ENCODE results near the gene FAM240A. TPM values are rescaled to one million over a fixed set of nuclear protein-coding genes. Genes with fewer than 3 reads are reported as not detected.

FAM240A gene
- total and polyA plus RNA-seq, 2 donors (not counting 1 experiment from before 2014, with no cell fraction given) = not detected

- DNase-seq = no peak
- TF ChIP-seq, protein P1, sequence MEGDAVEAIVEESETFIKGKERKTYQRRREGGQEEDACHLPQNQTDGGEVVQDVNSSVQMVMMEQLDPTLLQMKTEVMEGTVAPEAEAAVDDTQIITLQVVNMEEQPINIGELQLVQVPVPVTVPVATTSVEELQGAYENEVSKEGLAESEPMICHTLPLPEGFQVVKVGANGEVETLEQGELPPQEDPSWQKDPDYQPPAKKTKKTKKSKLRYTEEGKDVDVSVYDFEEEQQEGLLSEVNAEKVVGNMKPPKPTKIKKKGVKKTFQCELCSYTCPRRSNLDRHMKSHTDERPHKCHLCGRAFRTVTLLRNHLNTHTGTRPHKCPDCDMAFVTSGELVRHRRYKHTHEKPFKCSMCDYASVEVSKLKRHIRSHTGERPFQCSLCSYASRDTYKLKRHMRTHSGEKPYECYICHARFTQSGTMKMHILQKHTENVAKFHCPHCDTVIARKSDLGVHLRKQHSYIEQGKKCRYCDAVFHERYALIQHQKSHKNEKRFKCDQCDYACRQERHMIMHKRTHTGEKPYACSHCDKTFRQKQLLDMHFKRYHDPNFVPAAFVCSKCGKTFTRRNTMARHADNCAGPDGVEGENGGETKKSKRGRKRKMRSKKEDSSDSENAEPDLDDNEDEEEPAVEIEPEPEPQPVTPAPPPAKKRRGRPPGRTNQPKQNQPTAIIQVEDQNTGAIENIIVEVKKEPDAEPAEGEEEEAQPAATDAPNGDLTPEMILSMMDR (IDR thresholded peaks at IDR 0.05) = no peak
- no peak for TF ChIP-seq EZH2 (IDR thresholded peaks at IDR 0.05; ENCODE audit: borderline replicate concordance, insufficient read depth, low read depth, low read length, poor library complexity, severe bottlenecking)
- Mint-ChIP-seq H3K4me1 (peaks cover 9% of the 10 kb centered on the region), H3K27me3 (peaks cover 16% of the 10 kb centered on the region), H3K27ac (no peak overlapping the region), H3K9me3 (ENCODE audit: insufficient read depth) (no peaks in the 10 kb centered on the region), H3K4me3 (no peak overlapping the region)
- POLR2A ChIA-PET = no interaction called here
- intact Hi-C loops (cut with micrococcal nuclease) = no loop called here
- Histone ChIP-seq H3K79me2 (ENCODE audit: control insufficient read depth, insufficient read depth, low read length) (no peaks in the 10 kb centered on the region), H3K27ac (ENCODE audit: low read length in 2 of 2) (no peak overlapping the region), H3K9me3 (ENCODE audit: control extremely low read depth in 1 of 3, control insufficient read depth in 2 of 3, insufficient read depth in 1 of 3, low read length in 2 of 3) (no peaks in the 10 kb centered on the region), H3K4me1 (ENCODE audit: control insufficient read depth in 2 of 2, insufficient read depth in 2 of 2, low read length in 2 of 2) (peaks cover 0 to 4% of the 10 kb centered on the region in 2 donors), H3K36me3 (replicated peaks in 1 of 2; ENCODE audit: control extremely low read depth in 1 of 2, control insufficient read depth in 1 of 2, extremely low read depth in 1 of 2, insufficient read depth in 2 of 2, low read length in 1 of 2) (no peaks in the 10 kb centered on the region), H3K27me3 (replicated peaks in 1 of 4; ENCODE audit: control extremely low read depth in 1 of 4, control insufficient read depth in 3 of 4, insufficient read depth in 4 of 4, low read length in 3 of 4) (peaks cover 0 to 4% (median 0%) of the 10 kb centered on the region in 4 experiments), H3K9ac (ENCODE audit: low read length) (no peak overlapping the region), H4K20me1 (ENCODE audit: control insufficient read depth, insufficient read depth, low read length, poor library complexity, severe bottlenecking) (no peaks in the 10 kb centered on the region), H3K4me3 (ENCODE audit: control extremely low read depth in 1 of 5, extremely low read depth in 1 of 5, insufficient read depth in 1 of 5, low read depth in 2 of 5, low read length in 4 of 5) (no peak overlapping the region), H2AFZ (ENCODE audit: insufficient read depth, low read depth, low read length, poor library complexity, severe bottlenecking) (no peak overlapping the region), H3K4me2 (replicated peaks; ENCODE audit: low read depth, low read length, poor library complexity, severe bottlenecking) (no peak overlapping the region)
- no peak for ATAC-seq (ENCODE audit: low read depth)
- WGBS (ENCODE audit: insufficient coverage) = 91% methylated on average over 16 of the region's 17 CpGs
- CTCF ChIA-PET = interaction anchor here (1.8 kb wide), 1 partner anchor 174 kb away, joined by 3 read pairs; no protein-coding TSS in a partner anchor
Measured at GRCh38 chr3:46662771-46663551, 50.6 kb downstream of the FAM240A start.

GRCh38 chr3:46663591-46664135 lies 51.3 kb downstream of the FAM240A start:
- Mint-ChIP-seq H3K9me3 (ENCODE audit: insufficient read depth) (no peaks in the 10 kb centered on the region), H3K27me3 (peaks cover 16% of the 10 kb centered on the region), H3K27ac (no peak overlapping the region), H3K4me3 (no peak overlapping the region), H3K4me1 (peaks cover 9% of the 10 kb centered on the region)
- no peak overlapping the region for H2AFZ ChIP-seq (ENCODE audit: insufficient read depth, low read depth, low read length, poor library complexity, severe bottlenecking)
- H3K27me3 ChIP-seq (replicated peaks in 1 of 4; ENCODE audit: control extremely low read depth in 1 of 4, control insufficient read depth in 3 of 4, insufficient read depth in 4 of 4, low read length in 3 of 4) = peaks cover 0 to 4% (median 0%) of the 10 kb centered on the region in 4 experiments
- H3K9ac ChIP-seq (ENCODE audit: low read length) = no peak overlapping the region
- intact Hi-C loops (cut with micrococcal nuclease) = no loop called here
- no peak overlapping the region for H3K27ac ChIP-seq (ENCODE audit: low read length in 2 of 2)
- no peaks in the 10 kb centered on the region for H3K36me3 ChIP-seq (replicated peaks in 1 of 2; ENCODE audit: control extremely low read depth in 1 of 2, control insufficient read depth in 1 of 2, extremely low read depth in 1 of 2, insufficient read depth in 2 of 2, low read length in 1 of 2)
- H3K9me3 ChIP-seq (ENCODE audit: control extremely low read depth in 1 of 3, control insufficient read depth in 2 of 3, insufficient read depth in 1 of 3, low read length in 2 of 3) = no peaks in the 10 kb centered on the region
- ChIA-PET POLR2A (no interaction called here), CTCF (interaction anchor here (1.3 to 1.8 kb wide), 2 partner anchors 175 to 246 kb away, joined by 3 read pairs; no protein-coding TSS in a partner anchor)
- no peak for TF ChIP-seq EZH2 (IDR thresholded peaks at IDR 0.05; ENCODE audit: borderline replicate concordance, insufficient read depth, low read depth, low read length, poor library complexity, severe bottlenecking)
- TF ChIP-seq, protein P1 (IDR thresholded peaks at IDR 0.05) = no peak
- no peak overlapping the region for H3K4me3 ChIP-seq (ENCODE audit: control extremely low read depth in 1 of 5, extremely low read depth in 1 of 5, insufficient read depth in 1 of 5, low read depth in 2 of 5, low read length in 4 of 5)
- H4K20me1 ChIP-seq (ENCODE audit: control insufficient read depth, insufficient read depth, low read length, poor library complexity, severe bottlenecking) = no peaks in the 10 kb centered on the region
- H3K4me1 ChIP-seq (ENCODE audit: control insufficient read depth in 2 of 2, insufficient read depth in 2 of 2, low read length in 2 of 2) = peaks cover 0 to 4% of the 10 kb centered on the region in 2 donors
- H3K79me2 ChIP-seq (ENCODE audit: control insufficient read depth, insufficient read depth, low read length) = no peaks in the 10 kb centered on the region
- H3K4me2 ChIP-seq (replicated peaks; ENCODE audit: low read depth, low read length, poor library complexity, severe bottlenecking) = no peak overlapping the region
- DNase-seq (no peak), ATAC-seq (ENCODE audit: low read depth) (no peak)
- WGBS (ENCODE audit: insufficient coverage) = 65% methylated on average over 7 of the region's 8 CpGs

All from B cell (primary cell).